Stimulated activated naive B cell treated with anti-CD40 and anti-IgM and Interleukin-4, amounts not matched to agents 10 μg/mL and 1 μg/mL and 100 μg/mL, for 72 hours (primary cell): ENCODE measurements around the gene KDF1.
A peak's percentile ranks its signal among the peaks of the same experiment; 100 is the strongest.

Experiments used
- ATAC-seq, 2 donors: fragments of 150-1000 bp; cut with Tn5 transposase; replicated peaks; 2 replicates each; pipeline ENCODE4 v1.10.0; 2021; ENCODE audit warnings: moderate library complexity in 1 of 2
- DNase-seq: peaks from one replicate; pipeline ENCODE4 v3.0.0; 2021
- H3K27ac Mint-ChIP-seq: one replicate; pipeline ENCODE4 v1.8.0; 2022; ENCODE audit warnings: mild to moderate bottlenecking, mixed read lengths
- H3K27me3 Mint-ChIP-seq, 2 donors: one replicate each; pipeline ENCODE4 v1.8.0; 2022; ENCODE audit warnings: mixed read lengths in 2 of 2
- H3K36me3 Mint-ChIP-seq, 2 donors: one replicate each; pipeline ENCODE4 v1.8.0; 2022; ENCODE audit warnings: mixed read lengths in 2 of 2, mild to moderate bottlenecking in 1 of 2
- H3K4me1 Mint-ChIP-seq, 2 donors: one replicate each; pipeline ENCODE4 v1.8.0; 2022; ENCODE audit warnings: mixed read lengths in 2 of 2, mild to moderate bottlenecking in 1 of 2
- H3K4me3 Mint-ChIP-seq, 2 donors: one replicate each; pipeline ENCODE4 v1.8.0; 2022; ENCODE audit warnings: mild to moderate bottlenecking in 2 of 2, mixed read lengths in 2 of 2, moderate library complexity in 1 of 2
- H3K9me3 Mint-ChIP-seq, 2 donors: one replicate each; pipeline ENCODE4 v1.8.0; 2022; ENCODE audit warnings: mixed read lengths in 2 of 2, mild to moderate bottlenecking in 1 of 2

The KDF1 gene, protein sequence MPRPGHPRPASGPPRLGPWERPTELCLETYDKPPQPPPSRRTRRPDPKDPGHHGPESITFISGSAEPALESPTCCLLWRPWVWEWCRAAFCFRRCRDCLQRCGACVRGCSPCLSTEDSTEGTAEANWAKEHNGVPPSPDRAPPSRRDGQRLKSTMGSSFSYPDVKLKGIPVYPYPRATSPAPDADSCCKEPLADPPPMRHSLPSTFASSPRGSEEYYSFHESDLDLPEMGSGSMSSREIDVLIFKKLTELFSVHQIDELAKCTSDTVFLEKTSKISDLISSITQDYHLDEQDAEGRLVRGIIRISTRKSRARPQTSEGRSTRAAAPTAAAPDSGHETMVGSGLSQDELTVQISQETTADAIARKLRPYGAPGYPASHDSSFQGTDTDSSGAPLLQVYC

DNA sequence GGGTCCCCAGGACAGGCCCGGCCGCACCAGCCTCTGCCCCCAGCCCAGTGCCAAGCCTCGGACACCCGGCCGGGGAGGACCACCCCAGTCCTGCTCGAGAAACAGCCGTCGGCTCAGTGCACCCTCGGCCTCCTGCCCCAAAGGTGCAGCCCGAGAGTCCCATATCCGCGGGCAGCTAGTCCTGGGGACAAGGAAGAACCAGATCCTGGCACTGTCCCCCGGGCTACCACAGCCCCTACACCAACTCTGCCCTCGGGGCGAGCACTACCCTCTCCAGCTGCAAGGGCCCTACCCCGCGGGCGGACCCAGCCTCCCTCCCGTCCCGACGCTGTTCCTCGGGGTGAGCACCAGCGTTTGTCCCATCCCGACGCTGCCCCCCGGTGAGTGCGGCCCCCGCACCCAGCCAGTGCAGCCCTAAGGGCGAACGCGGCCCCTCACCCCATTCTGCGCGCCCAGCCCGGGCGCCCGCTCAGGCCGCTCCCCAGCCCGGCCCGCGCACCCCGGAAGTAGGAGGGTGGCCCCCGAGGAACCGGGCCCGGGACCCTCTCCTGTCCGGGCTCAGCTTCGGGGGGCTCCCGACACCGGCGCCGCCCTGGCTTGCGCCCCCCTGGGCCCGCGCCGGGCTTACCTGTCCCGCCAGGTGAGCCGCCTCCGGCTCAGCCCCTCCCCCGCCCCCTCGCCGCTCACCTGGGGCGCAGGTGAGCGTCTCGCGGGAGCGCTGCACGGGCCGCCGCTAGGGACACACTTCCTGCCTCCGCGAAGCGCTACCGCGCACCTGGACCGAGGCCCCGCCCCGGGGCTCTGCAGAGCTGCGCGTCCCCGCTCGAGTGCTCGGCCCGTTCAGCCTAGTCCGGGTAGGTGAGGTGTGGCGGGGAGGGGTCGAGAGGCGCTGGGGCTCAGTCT lies at the start of gene KDF1:
KDF1 (minus strand) TSS at position 747 of the 903 bp plus-strand sequence. CDS start 8,088 bp downstream, outside the sequence.
- Mint-ChIP-seq H3K9me3 (peaks cover 0 to 2% of the 10 kb centered on the region in 2 donors), H3K27me3 (peaks cover 20 to 42% of the 10 kb centered on the region in 2 donors), H3K27ac (peak within 1 kb of the TSS; percentile 93), H3K4me1 (peaks cover 10 to 18% of the 10 kb centered on the region in 2 donors), H3K36me3 (peaks cover 7 to 13% of the 10 kb centered on the region in 2 donors), H3K4me3 (peak within 1 kb of the TSS; percentile 76 to 85)
- DNase-seq, result peak; percentile 10
- peak; percentile 83 to 85 for ATAC-seq

DNA sequence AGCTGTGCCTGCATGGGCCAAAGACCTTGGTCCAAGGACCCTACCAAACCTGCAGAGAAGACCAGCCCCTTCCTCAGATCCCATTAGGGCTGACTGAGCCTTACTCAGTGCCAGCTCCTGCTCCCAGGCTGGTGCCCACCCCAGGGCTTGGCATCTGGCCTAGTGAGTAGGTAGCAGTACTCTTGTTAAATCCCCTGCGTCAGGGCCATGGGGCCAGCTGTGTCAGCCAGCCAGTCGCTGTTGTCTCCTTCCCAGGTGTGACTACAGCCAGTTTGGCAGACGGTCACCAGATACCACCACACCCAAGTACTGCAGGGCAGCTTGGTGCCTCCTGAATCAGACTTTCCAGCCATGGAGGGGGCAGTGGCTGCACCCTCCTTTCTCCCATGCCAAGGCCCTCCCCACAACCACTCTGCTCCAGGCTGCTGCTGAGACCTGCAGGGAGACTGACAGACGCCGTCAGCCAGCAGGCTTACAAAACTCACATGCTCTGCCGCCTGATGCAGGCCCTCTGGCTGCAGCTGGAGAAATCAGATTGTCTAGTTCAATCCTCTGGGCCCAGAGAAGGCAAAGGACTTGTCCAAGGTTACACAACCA lies 49.4 kb upstream of the KDF1 start:
- H3K9me3 Mint-ChIP-seq, result no peaks in the 10 kb centered on the region
- H3K27ac Mint-ChIP-seq, result no peak overlapping the region
- ATAC-seq, result no peak
- H3K36me3 Mint-ChIP-seq, result no peaks in the 10 kb centered on the region
- H3K4me1 Mint-ChIP-seq, result peaks cover 5 to 13% of the 10 kb centered on the region in 2 donors
- no peak overlapping the region for H3K4me3 Mint-ChIP-seq
- DNase-seq, result no peak
- peaks cover 12 to 25% of the 10 kb centered on the region in 2 donors for H3K27me3 Mint-ChIP-seq

DNA sequence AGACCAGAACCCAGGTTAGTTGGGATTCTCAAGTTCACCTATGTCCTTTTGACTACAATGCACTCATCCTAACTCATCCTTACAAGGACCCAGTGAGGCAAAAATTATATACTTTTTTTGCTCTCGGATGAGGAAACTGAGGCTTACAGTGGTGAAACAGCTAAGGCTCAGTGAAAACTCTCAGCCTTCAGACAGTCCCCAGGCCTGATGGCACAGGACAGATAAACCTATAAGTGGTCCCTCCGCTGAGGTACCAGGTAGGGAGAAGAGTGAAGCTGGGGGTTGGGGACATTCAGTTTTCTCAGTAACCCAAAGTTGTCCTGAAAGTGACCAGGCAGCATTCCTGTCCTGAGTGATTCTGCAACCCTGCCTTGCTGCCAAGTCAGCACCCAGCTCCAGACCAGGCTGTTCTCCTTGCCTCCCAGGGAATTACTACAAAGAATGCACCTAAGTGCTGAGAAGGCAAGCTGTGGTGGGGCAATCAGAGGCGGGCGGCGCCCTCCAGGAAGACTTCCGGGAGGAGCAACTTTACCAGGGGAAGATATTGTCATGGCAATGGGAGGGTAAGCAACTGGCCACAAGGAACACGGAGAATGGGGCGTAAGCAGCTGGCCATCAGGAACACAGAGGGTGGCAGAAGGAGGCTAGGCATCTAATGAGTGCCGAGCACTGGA lies 47.8 kb upstream of the KDF1 start:
- peaks cover 5 to 11% of the 10 kb centered on the region in 2 donors for H3K4me1 Mint-ChIP-seq
- no peaks in the 10 kb centered on the region for H3K9me3 Mint-ChIP-seq
- no peak overlapping the region for H3K27ac Mint-ChIP-seq
- H3K27me3 Mint-ChIP-seq, result peaks cover 12 to 23% of the 10 kb centered on the region in 2 donors
- DNase-seq, result no peak
- no peak for ATAC-seq
- H3K36me3 Mint-ChIP-seq, result no peaks in the 10 kb centered on the region
- no peak overlapping the region for H3K4me3 Mint-ChIP-seq

DNA sequence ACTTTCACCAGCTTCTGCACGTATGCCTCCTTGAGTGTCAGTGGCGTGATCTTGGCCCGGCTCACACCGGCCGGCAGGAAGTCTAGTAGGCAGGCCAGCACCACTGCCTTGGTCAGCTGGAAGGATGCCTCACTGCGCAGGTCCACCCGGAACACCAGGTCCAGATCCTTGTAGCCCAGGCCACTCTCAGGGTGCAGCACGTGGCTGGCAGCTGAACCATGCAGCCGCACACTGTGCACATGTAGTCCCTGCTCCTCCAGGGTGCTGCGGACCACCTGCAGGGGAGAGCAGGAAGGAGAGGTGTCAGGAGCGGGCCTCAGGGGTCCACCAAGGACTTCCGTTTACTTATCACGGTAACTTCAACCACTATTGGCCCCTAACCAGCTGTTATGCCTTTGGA lies 46.4 kb upstream of the KDF1 start:
- Mint-ChIP-seq H3K4me1 (peaks cover 8 to 13% of the 10 kb centered on the region in 2 donors), H3K9me3 (no peaks in the 10 kb centered on the region), H3K27me3 (peaks cover 8 to 13% of the 10 kb centered on the region in 2 donors), H3K27ac (no peak overlapping the region), H3K36me3 (no peaks in the 10 kb centered on the region), H3K4me3 (no peak overlapping the region)
- ATAC-seq (no peak), DNase-seq (no peak)

DNA sequence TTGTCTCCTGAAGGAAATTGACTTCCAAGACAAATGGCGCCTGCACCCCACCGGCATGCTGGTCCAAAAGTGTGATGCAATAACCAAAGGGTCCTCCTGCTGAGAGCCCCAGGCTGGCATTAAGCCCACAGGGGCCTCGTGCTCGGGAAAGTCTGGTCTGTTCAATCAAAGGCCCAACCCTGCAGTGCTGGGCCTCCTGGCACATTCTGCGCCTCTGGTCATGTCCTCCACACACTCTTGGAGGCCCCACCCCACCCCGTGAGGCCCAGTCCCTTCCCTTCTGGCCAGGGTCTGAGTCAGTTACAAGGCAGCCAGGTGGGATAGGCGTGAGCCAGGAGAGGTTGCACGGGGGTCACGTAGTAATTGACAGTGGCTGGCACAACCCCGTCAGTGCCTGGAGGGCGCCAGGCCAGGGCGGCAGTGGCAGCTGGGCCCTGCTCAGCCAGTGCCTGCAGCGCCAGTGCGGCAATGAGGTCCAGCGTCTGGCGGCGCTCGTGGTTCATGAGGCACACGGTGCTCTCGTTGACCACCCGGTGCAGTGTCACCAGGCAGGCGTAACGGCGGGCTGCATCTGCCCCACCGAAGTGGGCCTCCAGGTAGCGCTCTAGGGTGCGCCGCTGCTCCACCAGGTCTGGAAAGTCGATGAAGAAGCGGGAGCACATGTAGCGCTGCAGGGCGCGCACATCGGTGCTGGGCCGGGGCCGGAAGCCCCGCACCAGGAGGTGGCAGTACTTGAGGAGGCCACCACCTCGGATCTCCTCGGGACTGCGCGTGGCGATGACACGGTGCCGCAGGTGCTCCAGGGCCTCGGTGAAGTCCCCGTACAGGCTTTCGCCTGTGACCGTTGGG lies 45.6 kb upstream of the KDF1 start:
- Mint-ChIP-seq H3K36me3 (no peaks in the 10 kb centered on the region), H3K4me3 (no peak overlapping the region), H3K27me3 (peaks cover 4 to 5% of the 10 kb centered on the region in 2 donors), H3K27ac (no peak overlapping the region), H3K9me3 (no peaks in the 10 kb centered on the region), H3K4me1 (peaks cover 12 to 21% of the 10 kb centered on the region in 2 donors)
- ATAC-seq (no peak), DNase-seq (no peak)

DNA sequence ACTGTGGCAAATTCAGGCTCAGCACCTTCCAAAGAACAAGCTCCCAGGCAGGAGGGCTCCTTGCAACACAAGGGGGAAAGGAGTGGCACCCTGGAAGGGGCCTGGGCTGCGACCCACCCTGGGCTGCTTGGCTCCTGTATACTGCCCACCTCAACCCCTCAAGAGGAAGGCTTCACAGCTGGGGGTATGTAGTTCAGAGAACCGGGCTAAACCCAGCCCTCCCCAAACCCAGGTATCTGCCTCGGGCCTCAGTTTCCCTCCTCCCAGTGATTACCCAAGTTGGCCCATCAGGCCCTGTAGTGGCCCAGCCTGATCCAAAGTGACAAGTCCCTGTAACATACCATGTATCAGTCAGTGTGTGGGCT lies 44.9 kb upstream of the KDF1 start:
- DNase-seq, result no peak
- Mint-ChIP-seq H3K4me1 (peaks cover 15 to 26% of the 10 kb centered on the region in 2 donors), H3K27ac (no peak overlapping the region), H3K4me3 (no peak overlapping the region), H3K36me3 (no peaks in the 10 kb centered on the region), H3K9me3 (no peaks in the 10 kb centered on the region), H3K27me3 (peaks cover 0 to 4% of the 10 kb centered on the region in 2 donors)
- ATAC-seq, result no peak

DNA sequence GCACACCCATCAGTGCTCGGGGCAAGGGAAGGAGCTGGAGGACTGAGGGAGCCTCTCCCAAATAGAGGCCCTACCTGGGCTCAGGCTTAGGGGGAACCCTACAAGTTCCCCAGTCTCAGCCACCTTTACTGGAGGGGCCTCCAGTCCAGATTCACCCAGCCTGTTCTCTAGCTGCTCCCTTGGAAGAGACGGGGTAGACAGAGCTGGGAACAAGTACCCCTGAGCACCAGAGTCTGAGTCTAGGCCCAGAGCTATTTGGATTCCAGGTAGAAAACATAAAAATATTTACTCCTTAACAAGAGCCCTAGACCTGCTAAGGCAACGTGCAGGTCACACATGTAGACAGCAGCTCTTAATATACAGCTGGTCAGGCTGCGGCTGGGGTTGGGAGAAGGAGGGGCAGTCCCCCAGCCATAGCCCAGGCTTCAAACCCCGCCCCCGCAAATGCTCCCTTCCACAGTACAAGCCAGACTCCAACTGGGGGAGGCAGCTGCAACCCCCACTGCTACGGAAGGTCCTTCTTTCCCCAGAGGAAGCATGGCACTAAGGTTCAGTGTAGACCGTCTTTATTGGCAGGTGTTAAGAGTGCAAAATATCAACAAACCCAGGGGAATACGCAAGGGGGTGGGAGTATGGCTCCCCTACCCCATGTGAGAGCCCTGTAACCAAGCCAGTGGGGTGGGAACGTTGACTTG lies 44.4 kb upstream of the KDF1 start:
- H3K36me3 Mint-ChIP-seq, result no peaks in the 10 kb centered on the region
- ATAC-seq (no peak), DNase-seq (no peak)
- H3K4me1 Mint-ChIP-seq, result peaks cover 15 to 26% of the 10 kb centered on the region in 2 donors
- H3K27me3 Mint-ChIP-seq, result peaks cover 0 to 4% of the 10 kb centered on the region in 2 donors
- no peaks in the 10 kb centered on the region for H3K9me3 Mint-ChIP-seq
- H3K4me3 Mint-ChIP-seq, result no peak overlapping the region
- peak overlapping the region; percentile 28 for H3K27ac Mint-ChIP-seq

DNA sequence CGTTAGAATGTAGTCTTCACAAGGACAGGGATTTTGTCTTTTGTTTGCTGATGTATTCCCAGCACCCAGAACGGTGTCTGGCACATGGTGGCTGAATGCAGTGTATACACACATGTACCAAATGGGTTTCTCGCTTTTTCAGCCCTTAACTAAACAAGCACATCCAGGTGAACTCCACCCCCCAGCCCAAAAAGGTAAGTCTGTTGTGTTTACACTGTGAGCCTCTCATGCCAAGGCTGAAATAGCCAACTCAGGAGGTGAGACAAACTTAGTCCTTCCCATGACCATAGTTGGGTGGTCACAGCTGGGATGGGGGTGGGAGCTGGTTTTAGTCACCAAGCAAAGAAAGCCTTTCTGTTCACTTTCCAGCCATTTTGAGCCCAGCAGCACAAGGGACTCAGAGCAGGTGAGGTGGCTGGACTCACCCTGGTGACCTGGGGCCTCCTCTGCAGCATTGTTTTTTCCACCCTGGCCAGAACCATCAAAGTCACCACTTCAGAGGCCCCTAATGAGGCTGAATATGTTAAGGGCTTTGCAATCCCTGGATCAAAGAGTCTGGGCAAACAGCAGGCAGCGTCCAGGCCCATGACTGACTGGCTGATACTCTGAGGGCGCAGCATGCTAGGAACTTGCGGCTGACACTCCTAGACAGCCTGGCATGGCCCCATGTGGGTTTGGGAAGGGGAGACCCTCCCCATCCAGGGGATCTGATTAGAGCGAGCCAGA lies 43.6 kb upstream of the KDF1 start:
- ATAC-seq (no peak), DNase-seq (no peak)
- Mint-ChIP-seq H3K4me1 (peaks cover 15 to 26% of the 10 kb centered on the region in 2 donors), H3K36me3 (no peaks in the 10 kb centered on the region), H3K27ac (peak overlapping the region; percentile 28), H3K9me3 (no peaks in the 10 kb centered on the region), H3K27me3 (peaks cover 0 to 4% of the 10 kb centered on the region in 2 donors), H3K4me3 (no peak overlapping the region)

DNA sequence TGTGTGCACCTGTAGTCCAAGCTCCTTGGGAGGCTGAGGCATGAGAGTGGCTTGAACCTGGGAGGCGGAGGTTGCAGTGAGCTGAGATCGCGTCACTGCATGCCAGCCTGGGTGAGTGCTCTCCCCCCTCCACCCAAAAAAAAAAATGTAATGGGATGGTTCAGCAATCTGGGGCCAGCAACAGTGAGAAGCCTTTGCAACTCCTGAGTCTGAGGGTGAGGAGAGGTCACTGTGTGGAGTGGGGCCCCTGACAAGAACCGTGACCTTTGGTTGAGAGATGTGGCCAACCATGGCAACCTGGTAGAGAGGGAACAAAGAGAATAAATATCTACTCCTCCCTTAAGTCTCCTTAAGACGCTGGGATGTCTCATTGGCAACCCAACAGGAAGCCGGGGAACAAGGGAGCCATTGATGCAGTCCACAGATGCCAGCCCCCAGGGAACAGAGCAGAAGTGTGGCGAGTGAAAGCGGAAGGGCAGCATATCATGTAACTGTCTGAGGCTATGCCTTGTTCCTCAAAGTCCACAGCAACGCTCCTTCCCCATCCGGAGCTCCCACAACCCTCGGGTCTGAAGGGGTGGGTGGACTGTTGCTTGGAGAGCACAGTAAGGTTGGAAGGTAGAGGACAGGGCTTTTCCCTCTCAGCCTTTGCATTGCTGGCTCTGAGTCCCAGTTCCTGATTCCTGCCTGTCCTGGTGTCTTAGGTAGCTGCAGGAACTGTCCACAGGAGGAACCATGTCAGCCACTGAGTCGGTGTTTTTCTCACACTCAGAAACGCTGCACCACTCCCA lies 41.5 kb upstream of the KDF1 start:
- DNase-seq (peak; percentile 70), ATAC-seq (peak; percentile 91)
- no peaks in the 10 kb centered on the region for H3K9me3 Mint-ChIP-seq
- H3K27ac Mint-ChIP-seq, result peak overlapping the region; percentile 83
- no peaks in the 10 kb centered on the region for H3K36me3 Mint-ChIP-seq
- peaks cover 5 to 8% of the 10 kb centered on the region in 2 donors for H3K27me3 Mint-ChIP-seq
- peak overlapping the region; percentile 60 to 69 for H3K4me3 Mint-ChIP-seq
- H3K4me1 Mint-ChIP-seq, result peaks cover 21 to 35% of the 10 kb centered on the region in 2 donors

DNA sequence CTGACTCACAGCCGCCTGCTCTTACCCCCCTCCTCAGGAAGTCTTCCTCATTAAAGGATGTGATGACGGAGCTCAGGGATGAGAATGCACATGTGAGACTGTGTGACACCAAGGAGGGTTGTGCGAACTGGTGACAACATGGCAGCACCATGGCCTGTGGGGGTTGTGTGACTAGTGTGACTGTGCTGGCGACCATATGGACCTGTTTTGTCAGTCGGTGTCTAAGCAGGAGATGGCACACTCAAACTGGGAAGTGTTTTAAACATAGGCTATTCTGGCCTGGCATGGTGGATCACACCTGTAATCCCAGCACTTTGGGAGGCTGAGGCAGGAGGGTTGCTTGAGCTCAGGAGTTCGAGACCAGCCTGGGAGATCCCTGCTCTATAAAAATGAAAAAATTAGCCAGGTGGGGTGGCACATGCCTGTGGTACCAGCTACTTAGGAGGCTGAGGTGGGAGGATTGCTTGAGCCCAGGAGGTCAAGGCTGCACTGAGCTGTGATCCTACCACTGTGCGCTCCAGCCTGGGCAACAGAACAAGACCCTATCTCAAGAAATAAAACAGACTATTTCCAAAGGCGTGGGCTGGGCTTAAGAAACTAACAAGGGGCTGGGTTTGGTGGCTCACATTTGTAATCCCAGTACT lies 40.7 kb upstream of the KDF1 start:
- Mint-ChIP-seq H3K9me3 (no peaks in the 10 kb centered on the region), H3K27ac (no peak overlapping the region), H3K4me3 (peak overlapping the region in 1 of 2 donors; percentile 37), H3K4me1 (peaks cover 21 to 35% of the 10 kb centered on the region in 2 donors), H3K36me3 (no peaks in the 10 kb centered on the region), H3K27me3 (peaks cover 12 to 16% of the 10 kb centered on the region in 2 donors)
- no peak for DNase-seq
- no peak for ATAC-seq

DNA sequence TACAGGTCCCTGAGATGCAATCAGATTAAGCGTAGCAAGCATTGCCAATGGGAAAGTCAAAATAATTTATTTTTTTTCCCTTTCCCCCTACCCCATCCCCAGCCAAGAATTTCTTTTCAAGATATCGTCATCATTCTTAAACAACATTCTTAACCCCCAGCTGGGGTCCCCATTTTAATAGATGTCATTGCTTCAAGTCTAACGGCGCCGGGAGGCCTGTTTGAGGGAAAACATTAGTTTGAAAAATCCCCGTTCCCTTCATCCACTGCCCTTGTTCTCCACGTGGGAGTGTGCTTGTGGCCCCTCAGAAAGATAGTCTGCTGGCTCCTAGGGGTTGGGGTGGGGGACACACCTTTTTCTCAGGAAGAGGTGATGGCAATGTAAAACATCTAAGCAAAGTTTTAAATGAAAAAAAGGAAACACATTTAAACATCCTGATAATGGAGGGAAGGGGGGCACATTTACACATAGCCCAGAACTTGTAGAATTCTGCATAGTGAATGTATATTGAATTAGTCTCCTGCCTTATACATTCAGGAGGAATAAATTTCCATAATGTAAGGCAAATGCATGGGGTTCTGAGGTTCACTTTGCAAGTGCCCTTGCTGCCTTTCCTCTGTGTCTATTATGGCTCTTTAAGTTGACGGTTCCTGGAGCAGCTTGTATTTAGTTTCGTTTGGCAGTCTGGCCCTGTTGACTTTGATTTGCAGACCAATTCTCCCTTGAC lies 40.0 kb upstream of the KDF1 start:
- H3K27ac Mint-ChIP-seq, result no peak overlapping the region
- H3K4me1 Mint-ChIP-seq, result peaks cover 21 to 35% of the 10 kb centered on the region in 2 donors
- H3K4me3 Mint-ChIP-seq, result peak overlapping the region in 1 of 2 donors; percentile 37
- peaks cover 19 to 23% of the 10 kb centered on the region in 2 donors for H3K27me3 Mint-ChIP-seq
- no peaks in the 10 kb centered on the region for H3K36me3 Mint-ChIP-seq
- ATAC-seq (no peak), DNase-seq (no peak)
- H3K9me3 Mint-ChIP-seq, result no peaks in the 10 kb centered on the region
